Medulla oblongata (tissue), 1 donor: ENCODE data around the gene SLC2A1.
A peak's percentile ranks its signal among the peaks of the same experiment; 100 is the strongest.

Source experiments
- DNase-seq: peaks from one replicate; pipeline ENCODE4 v3.0.0-alpha.2; 2015; ENCODE audit errors: extremely low spot score

Gene SLC2A1

DNA sequence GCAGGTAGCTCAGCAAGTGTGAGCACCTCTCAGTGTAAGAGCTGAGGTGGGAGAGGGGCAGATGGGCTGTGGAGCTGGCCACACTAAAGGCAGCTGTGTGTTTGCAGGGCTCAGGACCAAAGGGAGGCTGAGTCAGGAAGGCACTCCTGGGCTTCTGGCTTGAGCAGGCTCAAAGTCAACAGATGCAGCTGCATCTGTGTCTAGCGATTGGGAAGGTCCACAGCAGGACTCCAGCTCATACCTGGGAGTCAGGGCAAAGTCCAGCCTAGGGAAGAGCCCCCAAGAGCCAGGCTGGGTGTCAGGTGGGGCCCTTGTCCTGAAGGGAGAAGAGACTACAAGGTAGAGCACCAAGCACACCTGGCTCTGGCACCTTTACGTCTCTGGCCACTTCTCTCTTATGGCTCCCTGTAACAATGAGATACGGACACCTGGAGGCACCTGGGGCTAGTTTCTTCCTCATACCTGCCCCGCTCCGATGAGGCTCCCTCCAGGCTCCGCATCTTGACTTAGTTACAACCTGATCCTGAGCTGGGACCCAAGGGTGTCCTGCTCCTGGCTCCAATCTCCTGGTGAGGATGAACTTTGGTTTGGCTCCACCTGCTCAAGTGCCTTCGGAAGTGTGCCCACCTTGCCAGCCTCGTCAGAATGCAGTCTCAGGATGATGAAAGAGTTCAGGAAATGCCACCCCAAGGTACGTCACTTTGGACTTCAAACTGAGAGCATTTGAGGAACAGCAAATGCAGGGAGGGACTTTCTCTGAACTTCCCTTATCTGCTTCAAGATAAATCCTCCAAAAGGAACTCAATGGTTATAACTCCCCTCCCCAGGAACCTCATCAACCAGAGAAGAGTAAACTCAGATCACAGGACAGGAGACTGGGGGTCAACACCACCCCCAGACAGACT is 21.5 kb upstream of the SLC2A1 start:
- peak; percentile 56 for DNase-seq

DNA sequence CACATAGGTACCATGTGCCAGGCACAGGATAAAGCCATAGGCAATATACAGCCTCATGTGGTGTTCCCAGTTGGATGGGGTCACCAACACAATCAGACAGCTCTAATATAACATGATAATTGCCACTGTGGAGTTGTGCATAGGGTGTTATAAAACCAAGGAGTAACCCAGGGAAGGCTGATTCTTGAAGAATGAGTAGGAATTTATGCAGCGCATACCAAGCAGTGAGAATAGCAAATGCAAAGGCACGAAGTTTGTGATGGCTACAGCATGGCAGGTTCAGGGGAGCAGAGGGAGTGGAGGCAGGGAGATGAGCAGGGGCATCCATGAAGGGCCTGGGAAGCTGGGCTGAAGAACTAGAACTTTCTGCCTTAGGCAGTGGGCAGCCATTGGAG is 20.4 kb upstream of the SLC2A1 start:
- DNase-seq, result no peak

DNA sequence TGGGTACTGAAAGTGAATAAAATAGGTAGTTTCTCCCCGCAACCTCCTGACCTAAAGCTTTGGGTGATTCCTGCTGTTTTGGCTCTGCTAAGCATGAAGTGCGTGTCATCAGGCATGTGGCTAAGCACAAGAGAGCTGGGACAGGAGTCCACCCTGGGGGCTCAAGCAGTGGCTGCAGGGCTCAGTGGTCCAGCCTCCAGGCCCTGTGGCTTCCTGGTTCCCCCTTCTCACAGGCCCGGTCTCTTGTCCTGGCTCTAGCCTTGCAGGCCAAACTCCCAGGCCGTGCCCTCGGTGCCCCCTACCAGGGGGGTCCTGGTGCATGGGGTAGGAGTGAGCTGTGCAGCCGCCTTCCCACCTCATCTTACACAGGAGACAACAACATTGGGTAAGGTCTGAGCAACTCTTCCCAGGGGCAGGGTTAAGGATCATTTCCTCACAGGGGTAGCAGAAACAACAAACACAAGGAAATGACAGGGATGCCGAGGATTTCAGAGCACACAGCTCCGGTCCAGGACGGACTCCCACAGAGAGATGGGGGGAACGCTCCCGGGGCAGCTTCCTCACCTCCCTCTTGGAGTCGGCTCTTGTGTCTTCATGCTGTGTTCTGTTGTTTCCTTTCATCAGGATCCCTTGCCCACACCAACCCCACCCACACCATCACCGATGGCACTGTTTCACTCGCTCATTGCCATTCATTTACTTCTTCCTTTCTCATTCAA is 19.8 kb upstream of the SLC2A1 start:
- no peak for DNase-seq

- DNase-seq, result no peak
Measured at GRCh38 chr1:42977653-42978052, 19.0 kb upstream of the SLC2A1 start.

GRCh38 chr1:42975561-42976225 is 17.0 kb upstream of the SLC2A1 start:
- DNase-seq, result no peak

DNA sequence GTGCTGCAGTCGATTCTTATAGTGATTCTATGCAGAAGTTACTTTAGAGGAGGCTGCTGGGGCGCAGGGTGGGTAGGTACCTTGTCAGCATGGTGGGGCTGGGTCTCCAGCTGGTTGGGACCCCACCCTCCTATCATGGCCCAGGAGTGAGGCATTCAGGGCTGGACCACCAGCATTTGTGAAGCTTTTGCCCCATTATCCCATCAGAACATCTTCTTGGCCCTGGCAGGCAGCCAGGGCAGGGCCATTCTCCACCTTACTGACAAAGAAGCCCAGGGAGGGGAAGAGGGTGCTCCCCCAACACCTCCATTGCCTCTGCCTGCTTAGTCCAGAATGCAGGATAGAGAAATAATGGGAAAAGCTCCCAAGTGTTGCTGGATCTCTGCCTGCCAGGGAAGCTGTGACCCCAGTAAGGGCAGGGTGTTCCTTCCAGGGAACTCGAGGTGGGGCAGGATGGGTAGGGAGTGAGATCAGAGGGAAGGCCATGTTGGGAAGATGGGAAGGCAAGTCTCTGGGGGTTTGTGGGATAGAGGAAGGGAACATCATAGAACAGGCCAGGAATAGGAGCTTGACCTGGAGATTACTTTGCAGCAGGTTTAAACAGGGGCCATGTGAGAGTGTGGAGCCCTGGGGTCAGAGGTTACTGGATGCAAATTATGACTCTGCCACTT is 16.2 kb upstream of the SLC2A1 start:
- DNase-seq, result no peak

GRCh38 chr1:42973799-42974198 is 15.1 kb upstream of the SLC2A1 start:
- no peak for DNase-seq

GRCh38 chr1:42973286-42973685 is 14.6 kb upstream of the SLC2A1 start:
- DNase-seq, result no peak

GRCh38 chr1:42971841-42972291 is 13.2 kb upstream of the SLC2A1 start:
- DNase-seq, result no peak

DNA sequence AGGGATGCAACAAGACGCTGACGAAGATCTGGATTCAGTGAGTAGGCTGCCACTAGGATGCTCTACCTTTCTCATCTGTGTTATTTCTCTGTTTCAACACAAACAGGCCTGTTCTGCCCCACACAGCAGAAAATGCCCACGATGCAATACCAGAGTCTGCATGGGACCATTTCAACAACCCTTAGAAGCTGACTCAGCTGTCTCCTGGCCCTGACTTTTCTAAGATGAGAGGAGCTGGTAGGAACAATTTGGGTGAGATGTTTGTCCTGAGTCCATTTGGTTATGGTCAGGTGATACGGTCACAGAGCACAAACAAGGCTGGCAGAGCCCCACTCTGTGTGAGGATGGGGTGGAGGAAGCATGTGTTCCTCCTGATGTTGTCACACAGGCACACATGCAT is 11.5 kb upstream of the SLC2A1 start:
- DNase-seq, result no peak

GRCh38 chr1:42968654-42969053 is 10.0 kb upstream of the SLC2A1 start:
- DNase-seq, result no peak

DNA sequence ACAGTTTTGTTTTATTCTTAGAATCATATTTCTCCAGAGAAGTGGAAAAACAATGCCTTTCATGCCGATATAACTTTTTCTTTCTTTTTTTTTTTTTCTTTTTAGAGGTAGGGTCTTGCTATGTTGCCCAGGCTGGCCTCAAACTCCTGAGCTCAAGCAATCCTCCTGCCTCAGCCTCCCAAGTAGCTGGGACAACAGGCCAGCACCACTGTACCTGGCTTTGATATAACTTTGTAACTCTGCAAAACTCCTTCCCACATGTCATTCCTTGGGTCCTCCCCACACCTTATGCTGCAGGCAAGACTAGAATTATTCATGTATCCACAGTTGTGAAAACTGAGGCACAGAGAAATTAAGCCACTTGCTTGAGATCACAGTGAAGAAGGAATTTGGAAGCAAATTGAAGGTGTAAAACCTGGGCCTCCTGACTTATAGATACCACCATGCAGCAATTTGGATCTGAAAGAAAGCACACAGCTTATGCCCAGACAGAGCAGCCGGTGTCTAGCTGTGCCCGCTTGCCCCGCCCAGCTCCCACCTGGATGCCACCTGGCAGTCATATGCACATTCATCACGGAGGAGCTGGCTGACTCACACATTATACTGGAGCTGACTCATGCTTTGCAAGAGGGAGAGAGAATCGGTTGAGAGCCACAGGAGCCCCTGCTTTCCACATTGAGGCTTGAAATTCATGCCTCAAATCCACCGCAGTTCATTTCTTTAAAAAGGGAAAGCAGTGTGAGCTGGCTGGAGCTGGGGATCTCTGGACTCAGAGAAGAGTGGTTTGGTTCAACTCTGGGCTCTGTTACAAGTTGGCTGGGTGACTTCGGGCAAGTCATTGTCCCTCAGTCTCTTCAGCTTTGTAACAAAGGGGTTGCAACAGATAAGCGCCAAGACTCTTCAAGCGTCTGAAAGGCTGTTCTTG is 8.3 kb upstream of the SLC2A1 start:
- peak; percentile 16 for DNase-seq

DNA sequence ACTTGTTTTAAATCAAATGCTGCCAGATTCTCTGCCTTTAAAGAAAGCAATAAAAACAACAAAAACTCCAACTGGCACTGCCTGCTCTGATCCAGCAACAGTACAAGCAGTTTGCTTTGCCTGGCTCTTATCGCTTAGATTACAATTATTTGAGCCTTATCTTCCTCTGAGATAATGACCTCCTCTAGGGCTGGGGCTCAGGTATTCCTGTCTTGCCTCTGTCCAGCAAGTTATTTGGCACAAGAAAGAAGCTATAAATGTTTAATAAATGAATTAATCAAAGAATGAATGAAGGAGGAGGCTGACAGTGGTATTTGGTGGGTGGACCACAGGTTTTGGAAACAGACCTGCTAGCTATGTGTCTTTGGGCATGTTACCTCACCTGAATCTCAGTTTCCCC is 6.7 kb upstream of the SLC2A1 start:
- DNase-seq, result no peak

DNA sequence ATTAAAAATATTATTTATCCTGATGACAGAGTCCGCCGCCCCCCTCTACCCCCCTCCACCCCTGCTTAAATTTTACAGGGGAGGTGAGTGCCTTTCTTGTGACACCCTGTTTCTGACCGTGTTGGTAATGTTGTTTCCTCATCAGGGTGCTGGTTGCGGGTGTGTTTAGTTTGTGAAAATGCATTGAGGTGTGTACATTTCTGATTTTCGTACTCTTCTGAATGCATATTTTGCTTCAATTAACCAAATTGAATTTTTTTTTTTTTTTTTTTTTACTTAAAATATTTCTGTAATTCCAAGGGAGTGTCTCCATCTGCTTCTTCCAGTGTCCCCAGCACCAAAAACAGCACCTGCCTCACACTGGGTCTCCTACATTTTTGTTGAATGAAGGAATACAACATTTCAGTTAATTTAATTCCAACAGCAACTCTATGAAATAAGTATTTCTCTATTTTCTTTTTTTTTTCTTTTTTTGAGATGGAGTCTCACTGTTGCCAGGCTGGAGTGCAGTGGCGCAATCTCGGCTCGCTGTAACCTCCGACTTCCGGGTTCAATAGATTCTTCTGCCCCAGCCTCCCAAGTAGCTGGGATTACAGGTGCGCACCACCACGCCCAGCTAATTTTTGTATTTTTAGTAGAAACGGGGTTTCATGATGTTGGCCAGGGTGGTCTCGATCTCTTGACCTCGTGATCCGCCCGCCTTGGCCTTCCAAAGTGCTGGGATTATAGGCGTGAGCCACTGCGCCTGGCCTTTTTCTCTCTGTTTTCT is 5.6 kb upstream of the SLC2A1 start:
- DNase-seq, result no peak

GRCh38 chr1:42963378-42964043 is 4.8 kb upstream of the SLC2A1 start:
- no peak for DNase-seq

GRCh38 chr1:42962641-42963377 is 4.1 kb upstream of the SLC2A1 start:
- DNase-seq, result peak; percentile 55

DNA sequence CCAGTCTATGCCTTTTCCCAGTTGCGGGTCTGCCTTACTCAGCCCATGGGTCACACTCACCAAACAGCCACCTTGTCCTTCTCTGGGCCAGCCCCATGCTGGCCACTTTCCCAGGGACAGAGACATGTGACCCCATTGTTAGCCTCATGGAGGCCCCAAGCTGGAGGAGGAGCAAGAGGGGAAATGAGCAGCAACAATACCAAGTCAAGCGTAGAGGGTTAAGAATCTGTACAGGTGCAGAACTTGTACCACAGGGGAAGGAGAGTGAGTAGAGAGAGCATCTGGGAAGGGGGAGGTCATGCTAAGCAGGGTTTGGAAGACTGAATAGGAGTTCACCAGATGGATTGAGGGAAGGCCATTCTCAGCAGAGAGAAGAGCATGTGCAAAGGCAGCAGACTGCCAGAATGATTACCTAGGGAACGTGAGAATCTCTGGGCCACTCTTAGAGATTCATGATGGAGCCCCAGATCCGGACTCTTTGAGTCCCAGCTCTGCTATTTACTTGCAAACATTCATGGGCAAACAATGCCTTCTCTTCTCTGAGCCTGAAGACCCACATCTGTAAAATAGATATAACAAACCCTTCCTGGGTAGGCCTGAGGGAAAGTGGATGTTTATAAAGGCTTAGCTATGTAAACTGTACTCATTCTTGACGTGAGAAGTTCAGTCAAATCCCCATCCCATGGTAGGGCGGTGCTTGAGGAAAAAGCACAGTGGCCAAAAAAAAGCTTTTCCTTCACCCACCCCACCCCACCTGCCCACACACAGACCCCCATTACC is 2.8 kb upstream of the SLC2A1 start:
- DNase-seq, result peak; percentile 92
